PC-9 (cell line): ENCODE measurements around the gene DDX10. TPM values are rescaled to one million over a fixed set of nuclear protein-coding genes. Genes with fewer than 3 reads are reported as not detected.

Source experiments
- BruUV-seq: library from RNA; stranded (reverse); fragments of 400-500 nt; replicated peaks from 2 replicates; lab custom pipeline; 2021; lab: Mats Ljungman, UMichigan
- CTCF ChIA-PET: fragments of 300-600 bp; sonication (Branson Sonifier 250); formaldehyde crosslinking; loops from one replicate; lab custom pipeline; 2022; ENCODE audit warnings: antibody characterized with exemption; lab: Charles Lee
- POLR2A ChIA-PET: fragments of 300-600 bp; sonication (Branson Sonifier 250); formaldehyde crosslinking; loops from one replicate; lab custom pipeline; 2022; ENCODE audit warnings: antibody characterized with exemption; ENCODE audit not compliant: unreplicated experiment; lab: Charles Lee
- DNase-seq, 2 experiments: peaks; one replicate each; pipeline versions ENCODE4 v3.0.0 to v3.0.0-alpha.2; 2015 to 2022; ENCODE audit warnings: mixed read lengths in 1 of 2
- H2AFZ ChIP-seq: fragments of 200-600 bp; sonication (generic); 2 replicates; pipeline ENCODE4 v1.8.1; 2017; ENCODE audit warnings: antibody characterized with exemption
- H3F3A ChIP-seq: fragments of 200-600 bp; sonication (generic); 2 replicates; pipeline ENCODE4 v1.8.1; 2017; ENCODE audit warnings: antibody characterized with exemption, mild to moderate bottlenecking, low read depth; ENCODE audit not compliant: insufficient read depth
- H3K27ac ChIP-seq: fragments of 200-600 bp; sonication (generic); 2 replicates; pipeline ENCODE4 v1.6.1; 2016; ENCODE audit warnings: mixed run types
- H3K27me3 ChIP-seq: fragments of 200-600 bp; sonication (generic); 2 replicates; pipeline ENCODE4 v1.6.1; 2016; ENCODE audit warnings: low read depth, mixed run types; ENCODE audit not compliant: insufficient read depth
- H3K36me3 ChIP-seq: fragments of 200-600 bp; sonication (generic); 2 replicates; pipeline ENCODE4 v1.6.1; 2016; ENCODE audit warnings: low read depth, mixed run types
- H3K4me1 ChIP-seq: fragments of 200-600 bp; sonication (generic); replicated peaks from 2 replicates; pipeline ENCODE4 v1.6.1; 2016; ENCODE audit warnings: mixed run types; ENCODE audit not compliant: insufficient read depth
- H3K4me2 ChIP-seq: fragments of 200-600 bp; sonication (generic); 2 replicates; pipeline ENCODE4 v1.6.1; 2017; ENCODE audit warnings: mixed run types
- H3K4me3 ChIP-seq: fragments of 200-600 bp; sonication (generic); 2 replicates; pipeline ENCODE4 v1.6.1; 2016; ENCODE audit warnings: mixed run types
- H3K79me2 ChIP-seq: fragments of 200-600 bp; sonication (generic); 2 replicates; pipeline ENCODE4 v1.6.1; 2017; ENCODE audit warnings: low read depth, mixed run types
- H3K9me2 ChIP-seq: fragments of 200-600 bp; sonication (generic); 2 replicates; pipeline ENCODE4 v1.8.1; 2017; ENCODE audit warnings: mild to moderate bottlenecking; ENCODE audit not compliant: insufficient read depth
- H3K9me3 ChIP-seq: fragments of 200-600 bp; sonication (generic); 2 replicates; pipeline ENCODE4 v1.8.1; 2016; ENCODE audit warnings: low read depth; ENCODE audit not compliant: insufficient read depth
- H4K20me1 ChIP-seq: fragments of 200-600 bp; sonication (generic); 2 replicates; pipeline ENCODE4 v1.8.1; 2017; ENCODE audit not compliant: insufficient read depth
- CTCF ChIP-seq: fragments of 200-600 bp; sonication (generic); conservative IDR thresholded peaks from 2 replicates; pipeline ENCODE4 v1.6.1; 2017; ENCODE audit warnings: mixed run types, antibody characterized with exemption, mild to moderate bottlenecking, moderate library complexity
- EZH2 ChIP-seq: fragments of 200-600 bp; sonication (generic); IDR thresholded peaks from 2 replicates; pipeline ENCODE4 v1.8.0; 2017; ENCODE audit warnings: antibody characterized with exemption, low read depth
- intact Hi-C: fragments of 100-400 bp; cut with micrococcal nuclease; formaldehyde crosslinking; loops from one replicate; pipeline ENCODE4 v1.10.0; 2022; ENCODE audit not compliant: unreplicated experiment
- total RNA-seq: library from RNA; stranded (reverse); gene quantifications from 2 replicates; pipeline ENCODE4 v1.2.3, GENCODE V29; 2021

DDX10 gene
- total RNA-seq, 1 experiment from 2014 or later, result 26.4 TPM

GRCh38 chr11:108945341-108945740 is 280.5 kb downstream of the DDX10 start:
- H3K9me2 ChIP-seq, result no peaks in the 10 kb centered on the region
- H2AFZ ChIP-seq, result no peak overlapping the region
- H3K9me3 ChIP-seq, result no peaks in the 10 kb centered on the region
- intact Hi-C loops, result no loop called here
- H3K79me2 ChIP-seq, result no peaks in the 10 kb centered on the region
- no peaks in the 10 kb centered on the region for H3K27me3 ChIP-seq
- no peak overlapping the region for H3K27ac ChIP-seq
- no peaks in the 10 kb centered on the region for H4K20me1 ChIP-seq
- no peak overlapping the region for H3K4me3 ChIP-seq
- ChIA-PET POLR2A (no interaction called here), CTCF (no interaction called here)
- no peaks in the 10 kb centered on the region for H3F3A ChIP-seq
- no peak for DNase-seq
- no peak overlapping the region for H3K4me2 ChIP-seq
- TF ChIP-seq CTCF, result no peak
- no peak for TF ChIP-seq EZH2
- no peaks in the 10 kb centered on the region for H3K4me1 ChIP-seq
- no TSS peak for BruUV-seq
- no peaks in the 10 kb centered on the region for H3K36me3 ChIP-seq

- no peaks in the 10 kb centered on the region for H3K27me3 ChIP-seq
- CTCF ChIA-PET, result no interaction called here
- no peak overlapping the region for H2AFZ ChIP-seq
- intact Hi-C loops, result no loop called here
- no peaks in the 10 kb centered on the region for H4K20me1 ChIP-seq
- H3K9me2 ChIP-seq, result no peaks in the 10 kb centered on the region
- POLR2A ChIA-PET, result no interaction called here
- BruUV-seq, result no TSS peak
- H3F3A ChIP-seq, result no peaks in the 10 kb centered on the region
- no peak overlapping the region for H3K27ac ChIP-seq
- H3K36me3 ChIP-seq, result no peaks in the 10 kb centered on the region
- TF ChIP-seq CTCF (no peak), EZH2 (no peak)
- DNase-seq, result peak in 1 of 2 experiments; percentile 31
- H3K9me3 ChIP-seq, result no peaks in the 10 kb centered on the region
- H3K79me2 ChIP-seq, result no peaks in the 10 kb centered on the region
- no peak overlapping the region for H3K4me3 ChIP-seq
- H3K4me2 ChIP-seq, result no peak overlapping the region
- H3K4me1 ChIP-seq, result no peaks in the 10 kb centered on the region
Observed at GRCh38 chr11:108947654-108948570, 283.0 kb downstream of the DDX10 start.

- DNase-seq, result peak; percentile 22 to 40
- TF ChIP-seq CTCF (no peak), EZH2 (no peak)
- no peaks in the 10 kb centered on the region for H3K27me3 ChIP-seq
- no peak overlapping the region for H2AFZ ChIP-seq
- POLR2A ChIA-PET, result no interaction called here
- no TSS peak for BruUV-seq
- no peaks in the 10 kb centered on the region for H3K9me2 ChIP-seq
- no peaks in the 10 kb centered on the region for H4K20me1 ChIP-seq
- H3K4me3 ChIP-seq, result no peak overlapping the region
- no peak overlapping the region for H3K4me2 ChIP-seq
- peaks cover 6% of the 10 kb centered on the region; the same call in 1 of the 2 replicates for H3K4me1 ChIP-seq
- H3K27ac ChIP-seq, result no peak overlapping the region
- H3K79me2 ChIP-seq, result no peaks in the 10 kb centered on the region
- 0 out of 2 replicates have a peak, but pooled peaks cover 3% of the 10 kb centered on the region for H3K9me3 ChIP-seq
- intact Hi-C loops, result no loop called here
- CTCF ChIA-PET, result interaction anchor here (0.9 kb wide), 1 partner anchor 1147 kb away, joined by 4 read pairs; no protein-coding TSS in a partner anchor
- H3K36me3 ChIP-seq, result no peaks in the 10 kb centered on the region
- H3F3A ChIP-seq, result peaks cover 4% of the 10 kb centered on the region; the same call in 1 of the 2 replicates
Observed at GRCh38 chr11:108958368-108959104, 293.7 kb downstream of the DDX10 start.
